Central memory CD4-positive, alpha-beta T cell (primary cell): ENCODE results near the gene KLF13.

ENCODE experiments used
- DNase-seq: peaks from one replicate; pipeline ENCODE4 v3.0.0; 2022

Gene KLF13

GRCh38 chr15:31365655-31366127, 39.1 kb downstream of the KLF13 start:
- DNase-seq: peak; percentile 73

GRCh38 chr15:31366169-31366734, 39.6 kb downstream of the KLF13 start:
- no peak for DNase-seq

GRCh38 chr15:31367021-31367729, 40.5 kb downstream of the KLF13 start:
- DNase-seq: no peak

GRCh38 chr15:31367730-31368344, 41.2 kb downstream of the KLF13 start:
- no peak for DNase-seq

GRCh38 chr15:31369727-31370126, 43.1 kb downstream of the KLF13 start:
- DNase-seq: no peak

GRCh38 chr15:31371520-31372240, 45.0 kb downstream of the KLF13 start:
- DNase-seq: no peak

- DNase-seq: no peak
Observed at GRCh38 chr15:31372635-31373091, 46.0 kb downstream of the KLF13 start.

GRCh38 chr15:31373096-31373865, 46.6 kb downstream of the KLF13 start:
- DNase-seq: no peak

GRCh38 chr15:31373970-31374369, 47.3 kb downstream of the KLF13 start:
- DNase-seq: no peak

GRCh38 chr15:31374489-31374888, 47.9 kb downstream of the KLF13 start:
- DNase-seq: no peak

- DNase-seq: no peak
Observed at GRCh38 chr15:31374986-31375385, 48.4 kb downstream of the KLF13 start.

- DNase-seq: no peak
Observed at GRCh38 chr15:31375772-31376171, 49.1 kb downstream of the KLF13 start.

- no peak for DNase-seq
Observed at GRCh38 chr15:31376511-31376910, 49.9 kb downstream of the KLF13 start.

GRCh38 chr15:31377030-31377429, 50.4 kb downstream of the KLF13 start:
- no peak for DNase-seq

- DNase-seq: no peak
Observed at GRCh38 chr15:31378363-31378903, 51.8 kb downstream of the KLF13 start.

GRCh38 chr15:31379042-31379441, 52.4 kb downstream of the KLF13 start:
- DNase-seq: no peak

GRCh38 chr15:31379577-31379976, 52.9 kb downstream of the KLF13 start:
- DNase-seq: no peak

GRCh38 chr15:31381801-31382712, 55.4 kb downstream of the KLF13 start:
- DNase-seq: no peak

GRCh38 chr15:31382713-31383045, 56.0 kb downstream of the KLF13 start:
- no peak for DNase-seq

- no peak for DNase-seq
Observed at GRCh38 chr15:31383139-31383538, 56.5 kb downstream of the KLF13 start.

GRCh38 chr15:31384568-31384967, 57.9 kb downstream of the KLF13 start:
- DNase-seq: no peak
